ENCODE results near the gene HNRNPH3.

HNRNPH3 gene

GRCh38 chr10:68332259-68333057, 594 bp downstream of the HNRNPH3 start, which contains the start of gene PBLD:
TSS of gene PBLD (minus strand) at chr10:68332928. CDS start at chr10:68306844, 26,084 bp downstream.
- DNase-seq: peak; percentile 73

GRCh38 chr10:68333058-68333395, 1.2 kb downstream of the HNRNPH3 start:
- DNase-seq: no peak

- no peak for DNase-seq
Measured at GRCh38 chr10:68333440-68334431, 1.9 kb downstream of the HNRNPH3 start.

DNA sequence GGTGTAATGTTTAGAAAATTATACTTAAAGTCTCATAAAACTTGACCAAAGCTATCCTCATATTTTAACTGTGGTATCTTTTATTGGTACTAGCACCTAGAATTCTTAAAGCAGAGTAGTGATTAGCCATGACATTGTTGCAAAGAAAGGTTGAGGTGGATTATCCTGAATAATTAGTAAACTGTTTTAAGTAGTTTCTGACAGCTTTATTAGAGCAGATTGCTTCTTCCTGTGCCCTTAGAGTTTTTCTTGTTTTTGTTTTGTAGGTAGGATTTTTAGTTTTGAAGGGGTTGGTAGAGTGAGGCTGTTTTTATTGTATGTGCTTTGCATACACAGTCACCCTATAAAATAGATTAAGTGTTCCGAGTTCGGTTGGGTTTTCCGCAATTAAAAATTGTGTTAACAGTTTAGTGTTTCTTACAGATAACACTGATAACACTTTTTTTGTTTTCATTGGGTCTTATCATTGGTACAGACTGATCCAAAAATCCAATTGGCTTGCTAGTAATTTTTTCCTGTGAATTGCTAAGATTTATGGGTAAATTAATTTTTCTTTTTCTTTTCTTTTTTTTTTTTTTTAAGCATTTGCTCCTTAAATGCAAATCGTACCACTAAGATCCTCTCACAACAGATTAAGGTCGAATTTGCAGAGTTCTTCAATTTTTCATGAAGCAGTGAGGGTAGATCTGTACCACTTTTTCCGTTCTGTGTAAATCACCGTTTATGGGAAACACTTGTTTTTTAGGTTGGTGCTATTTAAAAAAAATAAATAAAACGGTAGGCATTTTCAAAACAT, 3.0 kb downstream of the HNRNPH3 start:
- DNase-seq: no peak

DNA sequence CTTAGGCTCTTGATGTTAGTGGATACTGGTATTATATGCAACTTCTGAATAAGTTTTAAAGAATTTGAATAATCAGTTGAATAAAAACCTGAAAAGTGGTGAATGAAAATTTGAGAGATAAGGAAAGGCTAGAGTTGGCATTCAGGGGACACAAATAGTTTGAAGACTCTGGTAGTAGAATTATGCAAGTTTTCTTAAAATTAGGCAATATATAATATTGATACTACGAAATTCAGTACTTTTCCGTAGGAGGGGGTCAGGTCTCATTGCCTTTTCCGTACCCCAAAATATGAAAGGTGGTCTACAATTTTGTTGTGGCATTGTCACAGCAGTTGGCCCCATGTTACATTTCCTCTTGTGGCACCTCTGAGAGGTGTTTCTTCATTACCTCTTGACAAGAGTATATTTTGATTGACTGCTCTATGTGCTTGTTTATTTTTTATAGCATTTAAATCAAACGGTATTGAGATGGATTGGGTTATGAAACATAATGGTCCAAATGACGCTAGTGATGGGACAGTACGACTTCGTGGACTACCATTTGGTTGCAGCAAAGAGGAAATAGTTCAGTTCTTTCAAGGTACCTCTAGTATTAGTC, 5.0 kb downstream of the HNRNPH3 start:
- no peak for DNase-seq

- DNase-seq: no peak
Measured at GRCh38 chr10:68340358-68341080, 8.7 kb downstream of the HNRNPH3 start.

DNA sequence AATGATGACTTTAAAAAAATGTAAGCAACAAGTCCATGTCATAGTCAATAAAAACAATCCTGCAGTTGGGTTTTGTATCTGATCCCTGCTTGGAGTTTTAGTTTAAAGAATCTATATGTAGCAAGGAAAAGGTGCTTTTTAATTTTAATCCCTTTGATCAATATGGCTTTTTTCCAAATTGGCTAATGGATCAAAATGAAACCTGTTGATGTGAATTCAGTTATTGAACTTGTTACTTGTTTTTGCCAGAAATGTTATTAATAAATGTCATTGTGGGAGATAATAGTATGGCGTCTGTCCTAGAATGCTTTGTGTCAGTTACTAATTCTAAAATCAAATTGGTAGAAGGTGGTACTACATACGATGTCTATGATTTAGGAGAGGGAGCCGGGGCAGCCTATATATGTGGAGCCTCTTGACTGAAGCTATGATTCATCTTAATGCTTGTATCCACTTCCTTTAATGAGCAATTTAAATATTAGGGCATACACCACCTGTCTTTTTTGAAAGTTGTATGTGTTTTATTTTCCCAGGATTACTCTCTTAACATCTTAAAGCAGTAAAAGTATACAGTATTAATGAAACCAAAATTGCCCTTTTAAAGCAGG, 11.1 kb downstream of the HNRNPH3 start:
- DNase-seq: no peak

- DNase-seq: no peak
Measured at GRCh38 chr10:68345621-68346020, 13.8 kb downstream of the HNRNPH3 start.

DNA sequence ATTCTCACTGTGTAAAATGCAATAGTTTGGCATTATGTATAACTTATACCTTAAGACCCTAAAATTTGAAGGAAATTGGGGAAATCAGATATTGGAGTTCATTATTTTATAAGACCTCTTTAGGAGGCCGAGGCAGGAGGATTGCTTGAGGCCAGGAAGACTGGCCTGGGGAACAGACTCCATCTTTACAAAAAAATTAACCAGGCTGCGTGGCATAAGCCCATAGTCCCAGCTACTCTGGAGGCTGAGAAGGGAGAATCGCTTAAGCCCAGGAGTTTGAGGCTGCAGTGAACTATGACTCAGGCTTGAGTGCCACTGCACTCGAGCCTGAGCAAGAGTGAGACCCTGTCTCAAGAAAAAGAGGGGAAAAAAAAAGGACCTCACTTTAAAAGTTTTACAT, 14.9 kb downstream of the HNRNPH3 start:
- DNase-seq: no peak

- DNase-seq: peak; percentile 71
Measured at GRCh38 chr10:68348265-68348741, 16.4 kb downstream of the HNRNPH3 start.

- no peak for DNase-seq
Measured at GRCh38 chr10:68353537-68353936, 21.7 kb downstream of the HNRNPH3 start.

- no peak for DNase-seq
Measured at GRCh38 chr10:68359189-68359588, 27.3 kb downstream of the HNRNPH3 start.

GRCh38 chr10:68362590-68362989, 30.7 kb downstream of the HNRNPH3 start:
- no peak for DNase-seq

DNA sequence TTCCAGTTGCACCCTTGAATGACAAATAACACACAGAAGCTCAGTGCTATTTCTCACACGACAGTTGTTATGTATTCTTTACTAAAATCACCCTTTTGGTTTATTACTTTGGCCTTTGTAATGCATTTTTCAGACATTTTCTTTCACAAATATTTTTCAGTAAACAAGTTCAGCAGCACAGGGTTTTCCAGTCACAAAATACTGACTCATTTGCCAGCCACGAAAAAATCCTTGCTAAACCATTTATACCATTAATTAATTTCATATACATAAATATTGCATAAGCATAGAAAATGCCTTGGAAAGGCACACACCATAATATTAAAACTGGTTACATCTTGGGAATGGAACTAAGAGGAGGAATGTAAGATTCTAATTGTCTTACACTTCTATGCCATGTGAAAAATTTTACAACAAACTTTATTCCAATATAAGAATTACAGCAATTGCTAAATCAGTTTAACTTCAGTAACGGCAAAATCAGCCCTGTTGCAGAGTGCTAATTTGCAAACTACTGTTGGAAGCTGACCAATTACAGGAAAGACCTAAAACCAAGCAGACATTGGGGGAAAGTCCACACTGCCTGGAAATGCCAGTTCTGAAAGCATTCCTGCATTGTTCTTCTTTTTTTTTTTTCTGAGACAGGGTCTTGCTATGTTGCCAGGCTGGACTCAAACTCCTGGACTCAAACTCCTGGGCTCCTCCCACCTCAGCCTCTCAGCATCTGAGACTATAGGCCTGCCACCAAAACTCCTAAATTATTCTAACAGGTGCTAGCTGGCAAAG, 32.4 kb downstream of the HNRNPH3 start:
- DNase-seq: no peak

- DNase-seq: no peak
Measured at GRCh38 chr10:68365611-68366010, 33.7 kb downstream of the HNRNPH3 start.

- DNase-seq: no peak
Measured at GRCh38 chr10:68366600-68366999, 34.7 kb downstream of the HNRNPH3 start.

- no peak for DNase-seq
Measured at GRCh38 chr10:68367121-68367520, 35.3 kb downstream of the HNRNPH3 start.

GRCh38 chr10:68371604-68372003, 39.7 kb downstream of the HNRNPH3 start:
- DNase-seq: no peak

DNA sequence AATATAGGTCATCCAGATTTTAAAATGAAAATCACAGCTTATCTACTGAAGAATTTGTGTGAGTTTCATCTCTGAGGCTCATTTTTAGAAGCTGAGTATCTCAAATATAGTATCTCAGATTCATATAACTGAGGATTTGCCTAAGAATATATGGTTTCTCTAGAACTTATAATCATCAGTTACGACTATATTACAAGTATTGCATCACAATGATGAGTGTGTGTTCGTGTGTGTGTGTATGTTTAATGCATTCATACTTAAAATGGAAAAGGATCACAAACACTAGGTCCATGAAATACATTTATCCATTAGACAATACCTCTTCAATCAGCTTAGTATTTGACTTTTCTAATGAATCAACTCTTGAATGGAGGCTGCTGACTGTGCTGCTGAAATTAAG, 53.9 kb downstream of the HNRNPH3 start:
- DNase-seq: no peak
